Natural killer cell (primary cell): Measurements from ENCODE around the gene FAM184A. TPM values are rescaled to one million over a fixed set of nuclear protein-coding genes. Genes with fewer than 3 reads are reported as not detected.

Source experiments
- ATAC-seq, 3 donors: fragments of 150-1000 bp in 2 of 3; fragments of 200-7000 bp in 1 of 3; cut with Tn5 transposase; 1 replicate in 1 of 3; 2 replicates in 2 of 3; pipeline ENCODE4 v1.10.0; 2021; ENCODE audit warnings: mild to moderate bottlenecking in 2 of 3, moderate library complexity in 2 of 3
- DNase-seq, 2 donors: peaks; one replicate each; pipeline versions ENCODE4 v3.0.0 to v3.0.0-alpha.2; 2013 to 2021; ENCODE audit warnings: mixed read lengths in 1 of 2
- H3K27ac ChIP-seq: one replicate; pipeline ENCODE4 v1.5.1; 2013; ENCODE audit warnings: mild to moderate bottlenecking, low read length
- H3K27me3 ChIP-seq: one replicate; pipeline ENCODE4 v1.6.1; 2013; ENCODE audit warnings: low read length; ENCODE audit not compliant: control insufficient read depth, insufficient read depth
- H3K36me3 ChIP-seq: one replicate; pipeline ENCODE4 v1.6.1; 2013; ENCODE audit warnings: low read length; ENCODE audit not compliant: control insufficient read depth, insufficient read depth
- H3K4me1 ChIP-seq: one replicate; pipeline ENCODE4 v1.6.1; 2013; ENCODE audit warnings: low read length; ENCODE audit not compliant: control insufficient read depth, insufficient read depth
- H3K4me3 ChIP-seq: one replicate; pipeline ENCODE4 v1.5.1; 2013; ENCODE audit warnings: low read length
- H3K9me3 ChIP-seq: one replicate; pipeline ENCODE4 v1.6.1; 2013; ENCODE audit warnings: low read length; ENCODE audit not compliant: control insufficient read depth, insufficient read depth
- H3K27ac Mint-ChIP-seq, 2 donors: one replicate each; pipeline ENCODE4 v1.8.0; 2022; ENCODE audit warnings: mild to moderate bottlenecking in 2 of 2, mixed read lengths in 2 of 2, moderate library complexity in 1 of 2
- H3K27me3 Mint-ChIP-seq, 2 donors: one replicate each; pipeline ENCODE4 v1.8.0; 2022; ENCODE audit warnings: low read depth in 2 of 2, mixed read lengths in 2 of 2
- H3K36me3 Mint-ChIP-seq: one replicate; pipeline ENCODE4 v1.8.0; 2022; ENCODE audit warnings: mixed read lengths
- H3K4me1 Mint-ChIP-seq, 2 donors: one replicate each; pipeline ENCODE4 v1.8.0; 2022; ENCODE audit warnings: mixed read lengths in 2 of 2
- H3K4me3 Mint-ChIP-seq: one replicate; pipeline ENCODE4 v1.8.0; 2022; ENCODE audit warnings: mild to moderate bottlenecking, moderate library complexity, mixed read lengths
- H3K9me3 Mint-ChIP-seq, 2 donors: one replicate each; pipeline ENCODE4 v1.8.0; 2022; ENCODE audit warnings: mixed read lengths in 2 of 2
- CTCF ChIP-seq: fragments of 200-600 bp; IDR thresholded peaks from one replicate; pipeline ENCODE4 v1.8.0; 2022; ENCODE audit warnings: antibody characterized with exemption
- WGBS: methylation state at CpG from one replicate; pipeline ENCODE4 v1.1.7; 2013; ENCODE audit warnings: missing lambda C conversion rate; ENCODE audit not compliant: insufficient coverage; 5-methylcytosine and 5-hydroxymethylcytosine counted together
- intact Hi-C: fragments of 100-400 bp; cut with micrococcal nuclease; formaldehyde crosslinking; loops from one replicate; pipeline ENCODE4 v1.14.2; 2022
- total RNA-seq, 4 donors: library from RNA; stranded (reverse); fragments of 120-200 nt in 1 of 4; gene quantifications; one replicate each; pipeline versions ENCODE4 v1.2.3 to v1.2.4, GENCODE V29; 2013 to 2022

Gene FAM184A
- total RNA-seq, 3 donors from 2014 or later (not counting 1 experiment from before 2014, with no cell fraction given), result 0.09 to 0.40 (median 0.20) TPM

GRCh38 chr6:119065382-119065781 lies 13.1 kb downstream of the FAM184A start:
- no peak overlapping the region for H3K27ac ChIP-seq
- H3K36me3 ChIP-seq, result no peaks in the 10 kb centered on the region
- WGBS, result 77% methylated on average over 5 of the region's 5 CpGs
- Mint-ChIP-seq H3K4me3 (no peak overlapping the region), H3K9me3 (no peaks in the 10 kb centered on the region), H3K27ac (no peak overlapping the region), H3K27me3 (peaks cover 2 to 8% of the 10 kb centered on the region in 2 donors), H3K4me1 (no peaks in the 10 kb centered on the region), H3K36me3 (no peaks in the 10 kb centered on the region)
- no peak for TF ChIP-seq CTCF
- H3K4me1 ChIP-seq, result no peaks in the 10 kb centered on the region
- no peaks in the 10 kb centered on the region for H3K9me3 ChIP-seq
- no peaks in the 10 kb centered on the region for H3K27me3 ChIP-seq
- H3K4me3 ChIP-seq, result no peak overlapping the region
- DNase-seq (no peak), ATAC-seq (no peak)
- intact Hi-C loops, result no loop called here

- H3K9me3 Mint-ChIP-seq, result no peaks in the 10 kb centered on the region
- DNase-seq (no peak), ATAC-seq (no peak)
- Histone ChIP-seq H3K9me3 (no peaks in the 10 kb centered on the region), H3K27ac (no peak overlapping the region), H3K27me3 (no peaks in the 10 kb centered on the region), H3K4me1 (no peaks in the 10 kb centered on the region), H3K36me3 (no peaks in the 10 kb centered on the region), H3K4me3 (no peak overlapping the region)
- H3K4me3 Mint-ChIP-seq, result no peak overlapping the region
- intact Hi-C loops, result no loop called here
- H3K4me1 Mint-ChIP-seq, result no peaks in the 10 kb centered on the region
- H3K36me3 Mint-ChIP-seq, result no peaks in the 10 kb centered on the region
- peaks cover 4 to 13% of the 10 kb centered on the region in 2 donors for H3K27me3 Mint-ChIP-seq
- WGBS, result 89% methylated on average over 5 of the region's 5 CpGs
- H3K27ac Mint-ChIP-seq, result no peak overlapping the region
- no peak for TF ChIP-seq CTCF
These were observed 15.0 kb downstream of the FAM184A start for GRCh38 chr6:119063491-119063890.

- Histone ChIP-seq H3K4me1 (no peaks in the 10 kb centered on the region), H3K27ac (no peak overlapping the region), H3K4me3 (no peak overlapping the region), H3K36me3 (no peaks in the 10 kb centered on the region), H3K9me3 (no peaks in the 10 kb centered on the region), H3K27me3 (no peaks in the 10 kb centered on the region)
- WGBS, result 100% methylated on average over 2 of the region's 3 CpGs
- ATAC-seq (no peak), DNase-seq (no peak)
- H3K27ac Mint-ChIP-seq, result no peak overlapping the region
- H3K4me1 Mint-ChIP-seq, result no peaks in the 10 kb centered on the region
- H3K27me3 Mint-ChIP-seq, result peaks cover 4 to 13% of the 10 kb centered on the region in 2 donors
- H3K4me3 Mint-ChIP-seq, result no peak overlapping the region
- H3K36me3 Mint-ChIP-seq, result no peaks in the 10 kb centered on the region
- no peak for TF ChIP-seq CTCF
- intact Hi-C loops, result no loop called here
- H3K9me3 Mint-ChIP-seq, result no peaks in the 10 kb centered on the region
These were observed 17.2 kb downstream of the FAM184A start for GRCh38 chr6:119061215-119061614.

- Mint-ChIP-seq H3K27ac (no peak overlapping the region), H3K27me3 (peaks cover 4 to 20% of the 10 kb centered on the region in 2 donors), H3K36me3 (no peaks in the 10 kb centered on the region), H3K4me1 (no peaks in the 10 kb centered on the region), H3K9me3 (no peaks in the 10 kb centered on the region), H3K4me3 (no peak overlapping the region)
- intact Hi-C loops, result no loop called here
- ATAC-seq (no peak), DNase-seq (no peak)
- 93% methylated on average over 4 of the region's 4 CpGs for WGBS
- Histone ChIP-seq H3K9me3 (no peaks in the 10 kb centered on the region), H3K27me3 (no peaks in the 10 kb centered on the region), H3K27ac (no peak overlapping the region), H3K4me3 (no peak overlapping the region), H3K4me1 (no peaks in the 10 kb centered on the region), H3K36me3 (no peaks in the 10 kb centered on the region)
- TF ChIP-seq CTCF, result no peak
These were observed 18.1 kb downstream of the FAM184A start for GRCh38 chr6:119060255-119060907.
